ENCODE results near the gene PAEP. TPM values are rescaled to one million over a fixed set of nuclear protein-coding genes. Genes with fewer than 3 reads are reported as not detected.

The PAEP gene
- total and polyA plus RNA-seq, 7 donors, result not detected

DNA sequence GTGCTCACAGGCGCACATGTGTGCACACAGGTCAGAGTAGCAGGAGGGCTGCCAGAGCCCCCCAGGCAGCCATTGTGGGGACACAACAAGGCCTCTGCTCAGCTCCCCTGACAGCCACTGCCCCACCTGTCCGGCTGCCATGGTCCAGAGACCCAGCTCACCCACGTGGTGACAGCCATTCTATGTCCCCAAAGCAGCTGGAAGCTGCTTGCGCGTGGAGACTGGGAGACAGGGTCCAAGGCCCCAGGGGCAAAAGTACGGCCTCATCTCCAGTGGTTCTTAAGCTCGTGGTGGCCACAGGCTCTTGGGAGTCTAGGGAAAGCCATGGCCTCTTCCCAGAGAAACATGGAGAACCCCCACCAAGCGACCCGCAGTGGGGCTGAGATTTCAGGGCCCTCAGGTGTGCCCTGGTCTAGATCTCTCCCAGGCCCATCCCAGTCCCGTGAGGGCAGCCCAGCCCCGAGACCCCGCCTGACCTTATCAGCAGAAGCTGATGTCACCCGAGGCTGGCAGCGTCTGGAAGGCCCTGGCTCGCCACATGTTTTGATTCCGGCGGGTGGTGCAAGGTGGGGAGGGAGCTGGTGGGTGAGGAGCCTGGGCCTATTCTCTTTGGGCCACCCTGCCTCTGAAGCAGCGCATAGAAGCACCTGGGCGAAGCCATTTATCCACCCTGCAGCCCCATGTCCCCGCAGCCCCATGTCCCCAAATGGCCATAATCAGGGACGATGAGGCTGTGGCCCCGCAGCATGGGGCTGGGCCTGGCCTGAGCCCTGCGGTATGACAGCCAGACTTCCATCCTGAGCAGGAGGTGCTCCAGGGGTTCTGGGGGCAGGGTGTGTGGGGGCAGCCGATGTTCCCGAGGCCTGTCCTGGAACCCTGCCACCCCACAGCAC lies 46.1 kb downstream of the PAEP start:
- Histone ChIP-seq H3K36me3 (no peaks in the 10 kb centered on the region), H3K4me3 (no peak overlapping the region), H3K27me3 (peaks cover 0 to 31% (median 15%) of the 10 kb centered on the region in 3 donors), H3K27ac (no peak overlapping the region), H3K9me3 (no peaks in the 10 kb centered on the region), H3K4me1 (no peaks in the 10 kb centered on the region)
- TF ChIP-seq EP300 (IDR thresholded peaks at IDR 0.05) (no peak), POLR2AphosphoS5 (IDR thresholded peaks at IDR 0.05) (no peak), POLR2A (IDR thresholded peaks at IDR 0.05) (no peak), CTCF (IDR thresholded peaks at IDR 0.05) (no peak)
- WGBS, 2 donors, result 64 to 80% methylated on average over 25 of the region's 25 CpGs
- DNase-seq, result peak; percentile 54
- intact Hi-C loops (cut with DNase I), result no loop called here

- WGBS, 2 donors, result 79 to 86% methylated on average over 22 of the region's 22 CpGs
- Histone ChIP-seq H3K4me1 (no peaks in the 10 kb centered on the region), H3K27me3 (peaks cover 0 to 31% (median 12%) of the 10 kb centered on the region in 3 donors), H3K9me3 (no peaks in the 10 kb centered on the region), H3K27ac (no peak overlapping the region), H3K36me3 (no peaks in the 10 kb centered on the region), H3K4me3 (no peak overlapping the region)
- intact Hi-C loops (cut with DNase I), result no loop called here
- DNase-seq, result peak; percentile 47
- TF ChIP-seq POLR2A (IDR thresholded peaks at IDR 0.05) (no peak), POLR2AphosphoS5 (IDR thresholded peaks at IDR 0.05) (no peak), CTCF (IDR thresholded peaks at IDR 0.05) (no peak)
Measured at GRCh38 chr9:135608294-135608998, 46.9 kb downstream of the PAEP start.

DNA sequence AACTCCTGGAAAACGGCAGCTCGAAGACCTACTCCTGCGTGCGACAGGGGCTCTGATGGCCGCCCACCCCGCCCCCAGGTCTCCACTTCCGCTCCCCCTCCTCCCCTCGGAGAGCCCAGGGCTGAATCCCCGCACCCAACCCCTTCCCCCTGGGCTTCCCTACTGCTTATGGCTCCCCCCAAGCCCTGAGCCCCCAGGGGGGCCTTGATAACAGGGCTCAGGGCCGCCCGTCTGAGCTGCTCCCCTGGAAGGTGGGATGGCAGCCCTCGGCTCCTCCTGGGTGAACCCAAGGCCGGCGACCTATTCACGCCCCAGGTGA lies 47.4 kb downstream of the PAEP start:
- H3K36me3 ChIP-seq, result no peaks in the 10 kb centered on the region
- intact Hi-C loops (cut with DNase I), result no loop called here

GRCh38 chr9:135609366-135609955 lies 47.9 kb downstream of the PAEP start:
- H3K27ac ChIP-seq, result no peak overlapping the region
- WGBS, 2 donors, result 79 to 81% methylated on average over 17 of the region's 17 CpGs
- H3K36me3 ChIP-seq, result no peaks in the 10 kb centered on the region
- H3K9me3 ChIP-seq, result no peaks in the 10 kb centered on the region
- H3K4me3 ChIP-seq, result no peak overlapping the region
- peak; percentile 43 for DNase-seq
- H3K4me1 ChIP-seq, result no peaks in the 10 kb centered on the region
- TF ChIP-seq CTCF (IDR thresholded peaks at IDR 0.05) (no peak), EP300 (IDR thresholded peaks at IDR 0.05) (no peak), POLR2A (IDR thresholded peaks at IDR 0.05) (no peak), POLR2AphosphoS5 (IDR thresholded peaks at IDR 0.05) (no peak)
- peaks cover 0 to 31% (median 4%) of the 10 kb centered on the region in 3 donors for H3K27me3 ChIP-seq
- intact Hi-C loops (cut with DNase I), result no loop called here

More for the DNA sequence above, 47.4 kb downstream of the PAEP start:
- Histone ChIP-seq H3K9me3 (no peaks in the 10 kb centered on the region), H3K4me1 (no peaks in the 10 kb centered on the region), H3K27ac (no peak overlapping the region), H3K27me3 (peaks cover 0 to 31% (median 7%) of the 10 kb centered on the region in 3 donors), H3K4me3 (no peak overlapping the region)
- peak; percentile 17 for DNase-seq
- 79 to 85% methylated on average over 15 of the region's 15 CpGs for WGBS, 2 donors
- TF ChIP-seq CTCF (IDR thresholded peaks at IDR 0.05) (no peak), POLR2A (IDR thresholded peaks at IDR 0.05) (no peak), POLR2AphosphoS5 (IDR thresholded peaks at IDR 0.05) (no peak), EP300 (IDR thresholded peaks at IDR 0.05) (no peak)
